PC-3 (cell line): ENCODE results near the gene ABLIM3. TPM values are rescaled to one million over a fixed set of nuclear protein-coding genes. Genes with fewer than 3 reads are reported as not detected.

Experiments
- ATAC-seq: fragments of 200-7000 bp; cut with Tn5 transposase; 2 replicates; pipeline ENCODE4 v1.9.1; 2020; ENCODE audit warnings: mild to moderate bottlenecking, moderate library complexity
- Bru-seq: library from RNA; stranded (reverse); fragments of 400-500 nt; gene quantifications from one replicate; lab custom pipeline; 2021; lab: Mats Ljungman, UMichigan
- BruChase-seq, 2 experiments: library from RNA; stranded (reverse); fragments of 400-500 nt; gene quantifications; one replicate each; lab custom pipeline; 2021; lab: Mats Ljungman, UMichigan
- BruUV-seq: library from RNA; stranded (reverse); fragments of 400-500 nt; replicated peaks from 2 replicates; lab custom pipeline; 2021; lab: Mats Ljungman, UMichigan
- CTCF ChIA-PET: fragments of 300-600 bp; sonication (Branson Sonifier 250); formaldehyde crosslinking; loops from one replicate; lab custom pipeline; 2022; ENCODE audit warnings: antibody characterized with exemption; lab: Charles Lee
- POLR2A ChIA-PET: fragments of 300-600 bp; sonication (Branson Sonifier 250); formaldehyde crosslinking; loops from one replicate; lab custom pipeline; 2022; ENCODE audit warnings: antibody characterized with exemption; ENCODE audit not compliant: unreplicated experiment; lab: Charles Lee
- DNase-seq: peaks from one replicate; pipeline ENCODE4 v3.0.0-alpha.2; 2015
- H2AFZ ChIP-seq: fragments of 300-600 bp; sonication (generic); 2 replicates; pipeline ENCODE4 v1.6.0; 2016; ENCODE audit warnings: antibody characterized with exemption, low read length
- H3F3A ChIP-seq: fragments of 300-600 bp; sonication (generic); one replicate; pipeline ENCODE4 v1.6.0; 2017; ENCODE audit warnings: antibody characterized with exemption, low read length, control low read depth, mild to moderate bottlenecking; ENCODE audit not compliant: unreplicated experiment
- H3K27ac ChIP-seq: fragments of 300-600 bp; sonication (generic); 2 replicates; pipeline ENCODE4 v1.5.1; 2016; ENCODE audit warnings: mild to moderate bottlenecking, low read length
- H3K27me3 ChIP-seq: fragments of 300-600 bp; sonication (generic); 2 replicates; pipeline ENCODE4 v1.6.1; 2016; ENCODE audit warnings: low read length, mixed read lengths
- H3K36me3 ChIP-seq: fragments of 300-600 bp; sonication (generic); 2 replicates; pipeline ENCODE4 v1.6.1; 2016; ENCODE audit warnings: low read depth, mixed run types, low read length, mixed read lengths
- H3K4me1 ChIP-seq: fragments of 300-600 bp; sonication (generic); 2 replicates; pipeline ENCODE4 v1.5.1; 2016; ENCODE audit warnings: low read length; ENCODE audit not compliant: insufficient read depth
- H3K4me2 ChIP-seq: fragments of 300-600 bp; sonication (generic); 2 replicates; pipeline ENCODE4 v1.6.0; 2016; ENCODE audit warnings: low read length
- H3K4me3 ChIP-seq: fragments of 300-600 bp; sonication (generic); 2 replicates; pipeline ENCODE4 v1.5.1; 2016; ENCODE audit warnings: mild to moderate bottlenecking, low read length, mixed read lengths
- H3K79me2 ChIP-seq: fragments of 300-600 bp; sonication (generic); 2 replicates; pipeline ENCODE4 v1.6.1; 2017; ENCODE audit warnings: low read length, mixed read lengths
- H3K9ac ChIP-seq: fragments of 300-600 bp; sonication (generic); 2 replicates; pipeline ENCODE4 v1.6.0; 2016; ENCODE audit warnings: mild to moderate bottlenecking, low read length
- H3K9me2 ChIP-seq: fragments of 300-600 bp; sonication (generic); replicated peaks from 2 replicates; pipeline ENCODE4 v1.6.1; 2016; ENCODE audit warnings: mixed run types, low read length, mixed read lengths
- H3K9me3 ChIP-seq: fragments of 300-600 bp; sonication (generic); 2 replicates; pipeline ENCODE4 v1.6.1; 2016; ENCODE audit warnings: low read length, mixed read lengths
- H4K20me1 ChIP-seq: fragments of 300-600 bp; sonication (generic); 2 replicates; pipeline ENCODE4 v1.6.1; 2016; ENCODE audit warnings: low read length, mixed read lengths
- CTCF ChIP-seq: fragments of 300-600 bp; sonication (generic); conservative IDR thresholded peaks from 2 replicates; pipeline ENCODE4 v1.5.1; 2017; ENCODE audit warnings: antibody characterized with exemption, low read depth, mild to moderate bottlenecking, low read length
- EZH2 ChIP-seq: fragments of 300-600 bp; sonication (generic); IDR thresholded peaks from one replicate; pipeline ENCODE4 v1.6.1; 2017; ENCODE audit warnings: antibody characterized with exemption, mild to moderate bottlenecking, low read length; ENCODE audit not compliant: unreplicated experiment
- EZH2phosphoT487 ChIP-seq: fragments of 300-600 bp; sonication (generic); IDR thresholded peaks from 2 replicates; pipeline ENCODE4 v1.6.1; 2018; ENCODE audit warnings: mild to moderate bottlenecking, antibody characterized with exemption, low read length, borderline replicate concordance
- intact Hi-C: fragments of 100-400 bp; cut with micrococcal nuclease; formaldehyde crosslinking; loops from 2 replicates; pipeline ENCODE4 v1.9.0; 2023
- long read RNA-seq: library from polyadenylated mRNA; unstranded; transcript quantifications from one replicate; pipeline ENCODE4 v2.0.0, GENCODE V29; 2021; ENCODE audit not compliant: unreplicated experiment
- total RNA-seq: library from RNA; depleted of rRNA; stranded (reverse); fragments of >200 nt; gene quantifications from 2 replicates; pipeline ENCODE4 v1.2.3, GENCODE V29; 2014; rRNA removed

ABLIM3 gene
- total RNA-seq (43.6 and 48.0 TPM in 2 replicates), Bru-seq, nascent RNA (percentile 97 among the genes with signal in this experiment), BruChase-seq, experiment 1, labeled RNA remaining after a 6-hour chase (percentile 86 among the genes with signal in this experiment), BruChase-seq, experiment 2, labeled RNA remaining after a 2-hour chase (percentile 89 among the genes with signal in this experiment)
- long read RNA-seq, partial matches to known transcripts, result 12 of 68 reads
- long read RNA-seq, other reads (novel, unspliced or antisense), result 55 of 68 reads

GRCh38 chr5:149141224-149141956 is at the start of gene ABLIM3:
Gene ABLIM3, plus strand, starts transcription at chr5:149141493. Its CDS starts 603 bp downstream, at chr5:149142096.
- BruUV-seq, result no TSS peak
- ATAC-seq (peak; percentile 70), DNase-seq (peak; percentile 96)
- Histone ChIP-seq H3K79me2 (peaks cover 48% of the 10 kb centered on the region), H3K9me2 (no peaks in the 10 kb centered on the region), H3F3A (peaks cover 5% of the 10 kb centered on the region), H3K9ac (peak within 1 kb of the TSS; percentile 71), H3K9me3 (no peaks in the 10 kb centered on the region), H3K36me3 (no peaks in the 10 kb centered on the region), H3K4me1 (peaks cover 49% of the 10 kb centered on the region), H4K20me1 (no peaks in the 10 kb centered on the region), H3K27ac (peak within 1 kb of the TSS; percentile 75), H3K27me3 (no peaks in the 10 kb centered on the region), H2AFZ (peak within 1 kb of the TSS; percentile 86), H3K4me2 (peak within 1 kb of the TSS; percentile 87), H3K4me3 (peak within 1 kb of the TSS; percentile 79)
- POLR2A ChIA-PET, result interaction anchor here (0.6 kb wide), 3 partner anchors 88 to 591 kb away, joined by 3 to 4 read pairs (median 4); partner anchors contain the start of gene PCYOX1L
- CTCF ChIA-PET, result interaction anchor here (0.6 to 3.7 kb wide), 12 partner anchors 9 to 122 kb away, joined by 3 to 36 read pairs (median 4); no protein-coding TSS in a partner anchor
- intact Hi-C loops, result loop anchor here (1.0 to 5.0 kb wide), 5 partner anchors 11 to 206 kb away; partner anchors contain the start of gene GRPEL2
- TF ChIP-seq CTCF (peak; percentile 100), EZH2phosphoT487 (no peak)

GRCh38 chr5:149093625-149094024 is 47.7 kb upstream of the ABLIM3 start:
- CTCF ChIA-PET, result no interaction called here
- intact Hi-C loops, result no loop called here
- 0 out of 2 replicates have a peak, but pooled peaks cover 2% of the 10 kb centered on the region for H3K36me3 ChIP-seq

More at GRCh38 chr5:149093625-149094024, 47.7 kb upstream of the ABLIM3 start:
- Histone ChIP-seq H4K20me1 (no peaks in the 10 kb centered on the region), H3K4me2 (no peak overlapping the region), H3K4me3 (no peak overlapping the region), H3K9ac (no peak overlapping the region), H3K4me1 (no peaks in the 10 kb centered on the region), H3K9me2 (no peaks in the 10 kb centered on the region; the same call in 1 of the 2 replicates), H3K79me2 (no peaks in the 10 kb centered on the region), H3K27ac (no peak overlapping the region), H3K9me3 (peaks cover 11% of the 10 kb centered on the region; the same call in 1 of the 2 replicates), H2AFZ (no peak overlapping the region), H3K27me3 (no peaks in the 10 kb centered on the region), H3F3A (no peaks in the 10 kb centered on the region)
- no TSS peak for BruUV-seq
- no peak for ATAC-seq
- POLR2A ChIA-PET, result no interaction called here
- TF ChIP-seq EZH2, result no peak
- TF ChIP-seq CTCF, result no peak
- DNase-seq, result no peak
